ENCODE data around the gene AGR2.

DNA sequence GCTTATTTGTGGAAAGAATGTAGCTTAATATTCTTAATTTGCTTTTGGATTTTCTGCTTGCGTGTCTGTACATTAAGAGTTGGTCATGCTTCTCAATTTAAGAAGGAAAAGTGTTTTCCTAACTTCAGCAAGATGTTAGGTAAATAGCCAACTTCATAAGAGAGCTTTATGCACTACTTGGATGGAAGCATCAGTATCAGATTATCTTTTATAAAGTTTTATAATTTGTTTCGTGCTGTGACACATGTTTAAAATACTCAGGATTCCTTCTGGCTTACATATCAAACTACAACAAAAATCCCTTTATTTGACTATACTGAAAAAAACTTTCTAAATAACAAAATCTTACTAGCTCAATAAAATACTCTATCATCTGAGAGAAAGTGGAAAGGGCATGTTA, 34.8 kb upstream of the AGR2 start:
- TF ChIP-seq, protein P1, sequence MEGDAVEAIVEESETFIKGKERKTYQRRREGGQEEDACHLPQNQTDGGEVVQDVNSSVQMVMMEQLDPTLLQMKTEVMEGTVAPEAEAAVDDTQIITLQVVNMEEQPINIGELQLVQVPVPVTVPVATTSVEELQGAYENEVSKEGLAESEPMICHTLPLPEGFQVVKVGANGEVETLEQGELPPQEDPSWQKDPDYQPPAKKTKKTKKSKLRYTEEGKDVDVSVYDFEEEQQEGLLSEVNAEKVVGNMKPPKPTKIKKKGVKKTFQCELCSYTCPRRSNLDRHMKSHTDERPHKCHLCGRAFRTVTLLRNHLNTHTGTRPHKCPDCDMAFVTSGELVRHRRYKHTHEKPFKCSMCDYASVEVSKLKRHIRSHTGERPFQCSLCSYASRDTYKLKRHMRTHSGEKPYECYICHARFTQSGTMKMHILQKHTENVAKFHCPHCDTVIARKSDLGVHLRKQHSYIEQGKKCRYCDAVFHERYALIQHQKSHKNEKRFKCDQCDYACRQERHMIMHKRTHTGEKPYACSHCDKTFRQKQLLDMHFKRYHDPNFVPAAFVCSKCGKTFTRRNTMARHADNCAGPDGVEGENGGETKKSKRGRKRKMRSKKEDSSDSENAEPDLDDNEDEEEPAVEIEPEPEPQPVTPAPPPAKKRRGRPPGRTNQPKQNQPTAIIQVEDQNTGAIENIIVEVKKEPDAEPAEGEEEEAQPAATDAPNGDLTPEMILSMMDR (IDR thresholded peaks at IDR 0.05): no peak
- no peak for TF ChIP-seq POLR2A (IDR thresholded peaks at IDR 0.05)

All from lower leg skin (tissue), 3 donors.